HG03045 (cell line): ENCODE measurements around the gene LIMS2.

Experiments
- ATAC-seq: cut with Tn5 transposase; IDR thresholded peaks from one replicate; pipeline ENCODE4 v1.9.1; 2021; ENCODE audit warnings: mild to moderate bottlenecking, moderate library complexity; ENCODE audit not compliant: unreplicated experiment

LIMS2 gene

DNA sequence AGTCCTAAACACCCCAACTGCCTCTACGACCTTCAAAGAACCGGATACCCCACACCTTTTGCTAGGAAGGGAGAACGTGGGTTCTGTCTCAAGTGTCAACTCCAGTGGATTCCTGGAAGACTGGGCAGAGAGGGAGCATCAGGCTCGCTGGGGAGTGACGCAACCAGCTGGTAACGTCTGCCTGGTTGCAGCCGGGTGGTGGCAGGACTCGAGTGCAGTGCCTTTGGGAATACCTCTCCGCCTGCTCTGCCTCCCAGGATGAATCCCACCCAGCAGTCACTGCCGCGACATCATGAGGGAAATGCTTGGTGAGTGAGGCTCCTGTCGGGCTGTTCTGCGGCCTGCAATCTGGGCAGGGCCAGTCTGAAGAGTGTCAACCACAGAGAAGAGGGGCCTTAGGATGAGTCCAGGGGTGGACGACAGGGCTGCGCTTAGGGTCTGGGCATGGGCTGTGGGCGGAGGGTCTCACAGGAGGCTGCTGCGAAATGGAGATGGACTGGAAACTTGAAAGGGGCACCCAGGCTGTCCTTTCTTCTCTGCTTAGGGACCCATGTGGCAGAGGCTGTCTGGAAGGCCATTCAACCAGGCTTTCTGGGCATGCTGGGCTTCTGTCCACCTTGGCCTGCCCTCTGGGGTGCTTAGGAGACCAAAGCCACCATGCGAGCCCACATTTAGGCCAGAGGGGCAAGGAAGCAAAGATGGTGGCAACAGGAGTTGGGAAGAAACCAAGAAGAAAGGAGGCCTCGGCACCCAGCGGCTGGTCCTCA, 16.5 kb downstream of the LIMS2 start:
- no peak for ATAC-seq

DNA sequence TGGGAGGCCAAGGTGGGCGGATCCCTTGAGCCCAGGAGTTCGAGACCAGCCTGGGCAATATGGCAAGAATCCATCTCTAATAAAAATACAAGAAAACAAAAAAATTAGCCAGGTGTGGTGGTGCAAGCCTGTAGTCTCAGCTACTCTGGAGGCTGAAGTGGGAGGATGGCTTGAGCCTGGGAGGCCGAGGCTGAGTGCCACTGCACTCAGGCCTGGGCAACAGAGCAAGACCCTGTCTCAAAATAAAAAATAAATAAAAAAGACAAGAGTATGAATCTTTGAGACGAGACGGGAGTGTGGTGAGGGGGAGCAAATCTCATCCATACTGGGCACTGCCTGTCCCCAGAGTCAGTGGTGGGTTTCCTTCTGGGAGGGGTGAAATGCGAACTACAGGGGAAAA, 17.2 kb downstream of the LIMS2 start:
- no peak for ATAC-seq

DNA sequence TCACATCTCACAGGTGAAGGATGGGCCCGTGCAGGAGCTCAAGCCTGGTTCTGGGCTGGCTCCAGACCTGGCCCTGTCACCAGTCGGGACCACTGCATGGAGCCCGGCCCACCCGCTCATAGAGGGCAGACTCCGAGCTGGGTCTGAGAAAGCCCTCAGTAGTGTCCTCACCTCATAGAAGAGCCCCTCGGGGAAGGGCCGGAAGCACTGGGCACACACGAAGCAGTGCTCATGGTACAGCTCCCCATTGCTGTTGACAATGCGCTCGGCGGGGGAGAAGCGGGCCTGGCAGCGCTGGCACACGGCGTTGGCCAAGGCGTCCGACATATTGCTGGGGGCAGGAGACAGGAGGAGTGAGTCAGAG, 18.1 kb downstream of the LIMS2 start:
- ATAC-seq, result no peak

DNA sequence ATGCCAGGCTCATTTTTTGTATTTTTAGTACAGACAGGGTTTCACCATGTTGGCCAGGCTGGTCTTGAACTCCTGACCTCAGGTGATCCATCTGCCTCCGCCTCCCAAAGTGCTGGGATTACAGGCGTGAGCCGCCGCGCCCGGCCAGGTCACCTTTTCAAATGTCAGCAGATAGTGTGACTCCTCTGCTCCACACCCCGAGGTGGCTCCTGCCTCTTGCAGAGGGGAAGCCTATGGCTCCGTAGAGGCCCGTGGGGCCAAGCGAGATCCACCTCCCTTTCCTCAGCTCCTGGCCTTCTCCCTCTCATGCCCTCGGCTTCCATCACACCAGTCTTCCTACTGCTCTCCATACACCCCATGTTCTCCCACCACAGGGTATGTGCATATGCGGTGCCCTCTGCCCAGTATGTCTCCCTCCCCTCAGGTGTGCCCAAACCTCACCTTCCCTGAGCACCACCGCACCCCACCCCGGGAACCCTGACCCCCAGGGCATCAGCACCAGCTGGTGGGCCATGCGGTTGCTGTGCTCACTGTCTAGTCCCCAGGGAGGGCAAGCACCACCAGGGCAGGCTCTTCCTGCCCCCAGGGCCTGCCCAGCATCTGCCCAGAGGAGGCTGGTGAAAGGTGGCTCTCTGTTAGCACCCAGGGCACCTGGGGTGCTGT, 18.6 kb downstream of the LIMS2 start:
- no peak for ATAC-seq

DNA sequence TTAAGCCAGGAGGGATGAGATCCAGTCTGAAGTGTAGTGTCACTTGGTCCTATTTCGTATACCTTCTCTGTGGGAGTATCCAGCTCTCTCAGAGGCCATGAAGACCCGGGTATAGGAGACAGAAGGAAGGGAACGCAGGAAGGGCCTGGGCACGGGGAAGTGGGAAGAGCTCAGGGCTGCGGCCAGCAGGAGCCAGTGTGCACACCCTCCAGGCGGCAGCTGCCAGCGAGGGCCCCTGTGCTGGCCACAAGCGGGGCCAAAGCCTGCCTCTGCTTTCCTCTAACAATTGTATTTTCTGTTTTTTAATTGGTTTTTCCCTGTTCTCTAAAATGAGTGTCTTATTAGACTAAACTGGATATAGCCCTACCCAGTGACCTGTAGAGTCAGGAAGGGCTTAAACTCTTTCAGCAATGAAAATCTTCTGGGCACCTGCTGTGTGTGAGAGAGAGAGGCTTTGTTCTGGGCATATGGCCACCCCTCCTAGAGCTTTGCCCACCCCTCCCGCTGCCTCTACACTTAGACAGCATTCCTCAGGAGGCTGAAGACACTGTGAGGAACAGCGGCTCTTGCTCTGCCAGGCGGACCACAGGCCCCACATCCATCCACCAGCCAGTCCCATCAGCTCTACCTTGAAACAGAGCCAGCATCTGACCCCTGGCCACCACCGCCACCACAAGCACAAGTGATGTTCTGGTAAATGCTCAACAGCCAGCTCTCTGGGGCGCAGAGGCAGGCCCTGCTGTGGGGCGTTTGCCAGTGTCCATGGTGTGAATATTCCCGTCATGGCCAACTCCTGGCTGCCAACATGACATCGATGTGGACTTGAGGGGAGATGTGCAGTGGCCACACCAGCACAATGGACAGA, 19.9 kb downstream of the LIMS2 start:
- ATAC-seq, result no peak

DNA sequence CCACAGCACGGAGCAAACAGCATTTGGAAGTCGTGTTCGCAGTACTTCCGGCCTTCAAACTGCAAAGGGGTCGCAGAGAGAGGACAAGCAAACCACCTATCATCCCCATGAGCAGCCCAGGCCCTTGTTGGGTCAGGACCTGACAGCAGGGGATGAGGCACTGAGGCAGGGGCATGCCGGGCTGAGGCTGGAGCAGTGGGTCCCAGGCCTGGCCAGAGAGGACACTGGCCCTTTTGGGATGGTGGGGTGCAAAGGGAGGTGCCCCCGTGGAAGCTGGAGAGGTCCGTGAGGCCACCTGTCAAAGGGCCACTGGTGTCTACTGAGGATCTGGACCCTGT, 20.5 kb downstream of the LIMS2 start:
- ATAC-seq, result no peak

DNA sequence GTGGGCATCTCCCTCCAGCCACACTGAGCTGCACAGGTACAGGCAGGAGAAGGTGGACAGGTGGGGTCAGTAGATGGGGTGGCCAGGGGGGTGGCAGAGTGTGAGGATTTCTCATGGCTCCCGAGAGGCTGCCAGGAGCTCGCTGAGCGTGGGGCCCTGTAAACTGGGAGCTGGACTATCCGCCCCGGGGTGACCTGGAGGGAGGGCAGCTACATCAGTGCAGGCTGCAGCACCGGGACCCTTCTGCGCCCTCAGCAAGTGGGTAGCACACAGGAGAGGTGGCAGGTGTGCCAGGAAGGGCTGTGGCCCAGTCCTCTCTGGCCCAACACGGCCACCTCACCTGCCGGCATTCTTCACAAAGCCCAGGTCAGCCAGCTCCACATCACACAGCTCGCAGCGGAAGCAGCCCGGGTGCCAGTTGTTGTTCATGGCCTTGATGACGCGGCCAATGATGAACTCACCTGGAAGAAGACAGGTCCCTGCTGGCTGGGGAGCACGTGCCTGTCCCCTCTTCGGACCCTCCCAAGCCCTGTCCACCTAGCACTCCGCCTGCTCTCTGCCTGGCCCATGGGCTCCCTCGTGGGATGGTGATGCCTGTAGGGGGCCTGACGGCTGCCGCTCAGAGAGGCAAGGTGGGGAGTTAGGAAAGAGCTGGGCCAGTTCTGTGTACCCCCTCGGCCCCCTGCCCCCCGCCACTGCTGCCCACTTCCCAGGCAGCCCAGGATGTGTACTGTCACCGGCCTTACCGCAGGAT, 21.1 kb downstream of the LIMS2 start:
- ATAC-seq, result no peak

DNA sequence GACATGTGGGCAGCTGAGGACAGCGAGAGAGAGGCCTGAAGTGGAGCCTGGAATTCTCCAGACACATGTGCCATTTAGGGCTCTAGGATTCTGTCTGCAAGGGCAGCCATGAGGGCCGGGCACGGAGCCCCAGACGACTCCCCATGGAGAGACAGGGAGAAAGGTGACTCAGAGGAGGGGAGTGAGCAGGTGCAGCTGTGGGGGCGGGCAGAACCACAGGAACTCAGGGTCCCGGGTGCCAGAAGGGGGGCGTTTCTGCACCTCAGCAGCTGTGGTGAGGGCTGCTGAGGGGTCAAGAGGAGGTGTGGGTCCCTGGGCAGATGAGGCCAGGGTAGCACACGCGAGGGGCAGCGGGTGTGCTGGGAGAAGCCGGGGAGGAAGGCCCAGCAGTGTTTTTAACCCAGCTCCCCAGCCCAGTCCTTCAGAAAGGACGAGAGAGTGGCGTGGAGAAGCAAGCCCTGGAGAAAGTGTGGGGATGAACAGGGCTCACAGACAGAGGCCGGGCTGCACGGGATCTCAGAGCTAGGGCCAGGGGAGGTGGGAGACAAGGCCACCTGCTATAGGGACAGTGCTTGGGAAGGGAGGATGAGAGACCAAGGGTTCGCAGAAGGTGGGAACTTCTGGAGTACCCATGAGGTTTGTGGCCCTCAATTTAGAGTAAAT, 21.8 kb downstream of the LIMS2 start:
- ATAC-seq, result no peak

DNA sequence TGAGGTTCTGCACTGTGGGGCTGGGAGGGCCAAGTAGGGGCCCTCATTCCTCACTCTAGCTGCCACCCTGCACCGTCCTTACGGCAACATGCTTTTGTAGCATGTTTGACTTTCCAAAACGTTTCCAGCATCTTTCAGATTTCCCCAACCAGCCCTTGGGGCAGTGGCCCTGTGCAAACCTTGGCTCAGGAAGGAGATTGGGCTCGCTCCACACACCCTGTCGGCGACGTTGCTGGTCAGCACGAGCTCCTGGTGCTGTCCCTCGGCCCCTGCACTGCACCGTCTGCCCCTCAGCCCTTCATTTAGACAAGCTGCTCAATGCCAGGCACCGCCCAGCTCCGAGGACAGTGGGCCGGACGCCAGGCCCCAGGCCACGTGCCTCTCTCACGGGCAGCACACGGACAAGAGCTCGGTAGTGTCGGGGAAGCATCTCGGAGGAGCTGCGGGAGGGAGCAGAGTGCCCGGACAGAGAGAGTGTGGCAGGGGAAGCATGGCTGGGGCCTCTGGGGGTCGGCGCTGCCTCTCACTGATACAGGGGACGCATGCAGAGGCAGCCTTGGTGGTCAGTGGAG, 22.5 kb downstream of the LIMS2 start:
- no peak for ATAC-seq

DNA sequence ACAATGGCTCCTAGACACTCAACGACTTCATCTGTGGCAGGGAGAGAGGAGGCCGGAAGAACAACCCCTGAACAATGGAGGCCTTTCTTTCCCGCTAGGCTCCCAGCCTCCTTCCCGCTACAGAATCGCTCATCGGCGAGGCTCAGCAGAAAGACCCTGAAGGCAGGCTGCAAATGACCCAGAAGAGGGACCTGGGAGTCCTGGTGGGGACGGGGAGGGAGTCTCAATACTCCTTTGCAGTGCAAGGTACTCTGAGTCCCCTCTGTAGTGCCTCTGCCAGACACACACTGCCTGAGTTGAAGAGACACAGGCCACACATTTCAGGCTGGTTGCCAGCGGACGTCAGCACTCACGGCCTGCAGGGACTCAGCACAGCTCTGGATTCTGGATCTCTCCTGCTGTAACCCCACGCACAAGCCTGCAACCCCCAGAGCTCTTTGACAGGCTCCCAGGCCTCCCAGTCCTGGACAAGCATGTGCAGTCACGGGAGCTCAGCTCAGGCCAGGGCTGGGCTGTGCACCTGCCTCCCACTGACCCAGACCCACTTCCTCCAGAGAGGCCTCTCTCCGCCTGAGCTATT, 23.3 kb downstream of the LIMS2 start:
- ATAC-seq, result no peak

DNA sequence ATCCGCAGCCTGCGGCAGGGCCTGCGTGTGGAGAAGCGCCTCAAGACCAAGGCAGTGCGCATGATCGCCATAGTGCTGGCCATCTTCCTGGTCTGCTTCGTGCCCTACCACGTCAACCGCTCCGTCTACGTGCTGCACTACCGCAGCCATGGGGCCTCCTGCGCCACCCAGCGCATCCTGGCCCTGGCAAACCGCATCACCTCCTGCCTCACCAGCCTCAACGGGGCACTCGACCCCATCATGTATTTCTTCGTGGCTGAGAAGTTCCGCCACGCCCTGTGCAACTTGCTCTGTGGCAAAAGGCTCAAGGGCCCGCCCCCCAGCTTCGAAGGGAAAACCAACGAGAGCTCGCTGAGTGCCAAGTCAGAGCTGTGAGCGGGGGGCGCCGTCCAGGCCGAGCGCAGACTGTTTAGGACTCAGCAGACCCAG, 23.9 kb downstream of the LIMS2 start:
- no peak for ATAC-seq

DNA sequence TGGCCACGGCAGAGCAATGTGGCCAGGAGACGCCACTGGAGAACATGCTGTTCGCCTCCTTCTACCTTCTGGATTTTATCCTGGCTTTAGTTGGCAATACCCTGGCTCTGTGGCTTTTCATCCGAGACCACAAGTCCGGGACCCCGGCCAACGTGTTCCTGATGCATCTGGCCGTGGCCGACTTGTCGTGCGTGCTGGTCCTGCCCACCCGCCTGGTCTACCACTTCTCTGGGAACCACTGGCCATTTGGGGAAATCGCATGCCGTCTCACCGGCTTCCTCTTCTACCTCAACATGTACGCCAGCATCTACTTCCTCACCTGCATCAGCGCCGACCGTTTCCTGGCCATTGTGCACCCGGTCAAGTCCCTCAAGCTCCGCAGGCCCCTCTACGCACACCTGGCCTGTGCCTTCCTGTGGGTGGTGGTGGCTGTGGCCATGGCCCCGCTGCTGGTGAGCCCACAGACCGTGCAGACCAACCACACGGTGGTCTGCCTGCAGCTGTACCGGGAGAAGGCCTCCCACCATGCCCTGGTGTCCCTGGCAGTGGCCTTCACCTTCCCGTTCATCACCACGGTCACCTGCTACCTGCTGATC, 24.4 kb downstream of the LIMS2 start:
- ATAC-seq, result no peak

DNA sequence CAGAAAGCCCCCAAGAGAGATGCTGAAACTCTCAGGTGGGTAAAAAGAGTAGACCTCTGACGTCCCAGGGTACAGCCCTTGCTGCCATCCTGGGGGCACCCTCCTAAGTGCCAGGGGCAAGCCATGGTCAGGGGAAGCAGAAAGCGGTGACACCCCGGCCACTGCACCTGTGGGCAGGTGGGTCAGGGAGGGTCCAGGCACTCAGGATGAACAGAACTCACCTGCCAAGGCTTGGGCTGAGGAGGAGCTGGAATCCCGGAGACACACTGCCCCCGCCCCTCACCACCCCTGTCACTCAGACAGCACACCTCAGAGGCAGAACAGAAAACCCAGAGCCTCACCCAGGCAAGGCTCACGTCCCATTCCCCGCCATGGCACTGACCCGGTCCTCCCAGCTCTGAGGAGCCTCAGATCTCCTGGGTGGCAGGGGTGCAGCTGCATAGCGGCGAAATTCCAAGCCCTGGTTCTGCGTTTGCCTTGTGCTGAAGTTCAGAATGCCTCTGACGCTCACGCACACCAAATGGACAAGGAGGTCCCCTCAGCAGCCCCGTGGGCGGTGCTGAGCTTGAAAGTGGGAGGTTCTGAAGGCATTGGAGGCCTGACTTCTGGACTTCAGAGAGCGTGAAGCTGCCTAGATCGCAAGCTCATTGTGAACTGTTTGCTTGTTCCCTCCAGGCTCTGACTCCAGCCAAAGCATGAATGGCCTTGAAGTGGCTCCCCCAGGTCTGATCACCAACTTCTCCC, 25.1 kb downstream of the LIMS2 start:
- no peak for ATAC-seq

DNA sequence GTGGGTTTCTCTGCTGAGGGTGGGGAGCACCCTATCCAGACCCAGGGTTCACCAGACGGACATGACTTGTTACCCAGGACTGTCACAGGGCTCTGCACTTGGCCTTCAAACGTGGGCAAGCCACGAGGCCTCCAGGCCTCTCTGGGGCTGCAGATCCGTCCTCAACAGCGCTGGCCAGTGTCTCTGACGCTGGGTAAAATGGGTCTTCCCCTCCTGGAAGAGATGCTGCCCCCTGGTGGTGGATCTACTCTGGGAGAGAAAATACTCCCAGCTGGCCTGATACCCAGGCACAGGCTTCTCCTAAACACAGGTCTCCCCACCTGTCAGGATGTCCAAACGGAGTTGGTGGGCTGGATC, 25.7 kb downstream of the LIMS2 start:
- no peak for ATAC-seq

DNA sequence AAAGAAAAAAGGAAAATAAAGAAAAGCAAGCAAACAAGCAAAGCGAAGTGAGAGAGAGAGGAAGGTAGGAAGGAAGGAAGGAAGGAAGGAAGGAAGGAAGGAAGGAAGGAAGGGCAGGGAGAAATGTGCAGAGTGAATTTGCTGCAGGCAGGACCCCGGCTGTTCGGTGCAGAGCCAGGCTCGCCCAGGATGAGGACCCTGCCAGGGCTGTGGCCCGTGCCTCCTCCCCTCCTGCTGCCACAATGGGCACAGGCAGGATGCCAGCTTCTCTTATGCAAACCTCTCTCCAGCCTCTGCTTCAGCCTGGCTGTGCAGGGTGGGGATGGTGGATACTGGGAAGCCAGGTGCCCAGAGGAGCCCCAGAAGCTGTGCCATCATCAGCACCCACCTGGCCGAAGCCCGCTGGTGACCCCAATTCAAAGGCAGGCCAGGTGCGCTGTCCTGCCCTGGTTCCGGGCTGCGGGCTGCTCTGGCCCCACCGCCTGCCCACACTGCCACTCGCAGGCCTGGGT, 26.2 kb downstream of the LIMS2 start:
- ATAC-seq, result no peak

DNA sequence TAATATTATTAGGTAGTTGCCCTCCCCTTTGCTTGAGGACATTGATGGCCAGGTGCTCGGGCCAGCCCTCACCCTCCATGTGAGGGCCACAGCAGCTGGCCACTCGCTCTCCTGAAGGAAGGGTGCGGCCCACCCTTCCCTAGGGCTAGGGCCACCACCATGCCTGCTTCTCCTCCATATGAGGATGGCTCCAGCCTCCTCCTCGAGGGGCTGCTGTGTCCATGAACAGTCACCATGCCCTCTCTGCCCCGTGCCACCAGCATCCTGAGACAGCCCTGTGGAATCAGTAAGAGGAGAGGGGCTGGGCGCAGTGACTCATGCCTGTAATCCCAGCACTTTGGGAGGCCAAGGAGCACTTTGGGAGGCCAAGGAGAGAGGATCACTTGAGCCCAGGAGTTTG, 27.0 kb downstream of the LIMS2 start:
- no peak for ATAC-seq

DNA sequence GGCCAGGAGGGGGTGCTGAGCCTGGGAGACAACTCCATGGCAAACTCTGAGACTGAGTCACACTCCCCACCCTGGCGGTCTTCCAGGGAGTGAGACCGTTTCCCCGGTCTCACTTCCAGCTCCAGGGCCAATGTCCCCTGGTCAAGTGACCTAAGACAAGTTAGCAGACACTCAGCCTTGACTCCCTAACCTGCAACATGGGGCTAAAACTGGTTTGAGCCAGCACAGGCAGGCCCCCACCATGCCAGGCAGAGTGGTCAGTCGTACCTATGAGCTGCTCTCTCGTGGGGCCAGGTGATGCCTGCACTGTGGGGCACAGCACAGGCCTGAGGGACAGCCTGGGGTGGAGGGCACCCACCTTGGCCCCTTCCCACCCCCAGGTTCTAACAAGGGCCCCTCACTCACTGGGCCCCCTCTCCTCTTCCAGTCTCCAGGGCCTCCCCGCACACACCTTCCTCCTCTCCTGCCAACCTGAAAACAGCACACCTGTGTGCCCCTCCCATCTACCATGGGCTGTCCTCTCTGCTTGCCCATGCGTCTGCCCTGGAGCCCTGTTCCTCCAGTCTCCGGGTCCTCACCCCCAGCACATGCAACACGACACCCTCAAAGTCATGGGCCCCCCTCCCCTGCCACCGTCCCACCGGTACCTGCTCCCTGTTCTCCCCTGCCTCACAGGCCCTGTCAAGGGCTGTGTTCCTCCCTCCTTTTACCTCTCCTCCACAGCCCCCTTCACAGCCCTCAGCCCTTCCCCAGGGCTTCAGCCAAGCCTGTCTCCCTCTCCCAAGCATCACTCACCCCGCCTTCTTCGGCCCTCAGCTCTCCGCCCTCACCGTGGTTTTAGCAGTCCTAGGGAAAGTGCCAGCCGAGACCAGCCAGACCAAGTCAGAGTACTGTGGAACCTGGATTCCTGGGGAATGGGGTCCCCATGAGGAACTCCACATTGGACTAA, 27.8 kb downstream of the LIMS2 start:
- no peak for ATAC-seq
